K562 (cell line): ENCODE results near the gene CHSY1. TPM values are rescaled to one million over a fixed set of nuclear protein-coding genes. Genes with fewer than 3 reads are reported as not detected.

Experiments used
- ARID4B ChIP-seq: sonication (generic); formaldehyde crosslinking; IDR thresholded peaks from 2 replicates; pipeline ENCODE4 v1.8.0; 2022; ENCODE audit warnings: mild to moderate bottlenecking, missing genetic modification reagents
- DPF2 ChIP-seq: fragments of 450-650 bp; IDR thresholded peaks from 2 replicates; pipeline ENCODE4 v1.6.1; 2016
- E2F3 ChIP-seq: fragments of 250-450 bp; sonication (Bioruptor Pico); IDR thresholded peaks from 2 replicates; pipeline ENCODE4 v1.4.0; 2020; ENCODE audit warnings: mild to moderate bottlenecking
- HEY1 ChIP-seq: fragments of 250-450 bp; sonication (Bioruptor Pico); IDR thresholded peaks from 2 replicates; pipeline ENCODE4 v1.5.0; 2020; ENCODE audit warnings: mild to moderate bottlenecking, moderate library complexity, borderline replicate concordance
- L3MBTL2 ChIP-seq: fragments of 450-650 bp; IDR thresholded peaks from 2 replicates; pipeline ENCODE4 v1.6.1; 2016; ENCODE audit warnings: mild to moderate bottlenecking, moderate library complexity
- RBM22 ChIP-seq: fragments of 200-400 bp; formaldehyde crosslinking; IDR thresholded peaks from 2 replicates; pipeline ENCODE4 v1.6.1; 2018; ENCODE audit warnings: low read length, low read depth; ENCODE audit not compliant: poor library complexity, severe bottlenecking
- RREB1 ChIP-seq: fragments of 250-450 bp; sonication (Bioruptor Pico); IDR thresholded peaks from 2 replicates; pipeline ENCODE4 v1.4.0; 2020
- SNAPC5 ChIP-seq: fragments of 250-450 bp; sonication (Bioruptor Pico); IDR thresholded peaks from 2 replicates; pipeline ENCODE4 v1.8.0; 2021; ENCODE audit warnings: moderate library complexity, mild to moderate bottlenecking, inconsistent platforms
- TGIF2 ChIP-seq: sonication (generic); formaldehyde crosslinking; IDR thresholded peaks from 2 replicates; pipeline ENCODE4 v1.8.1; 2022; ENCODE audit warnings: mild to moderate bottlenecking, missing genetic modification reagents, moderate library complexity
- THAP7 ChIP-seq: fragments of 250-450 bp; sonication (Bioruptor Pico); IDR thresholded peaks from 2 replicates; pipeline ENCODE4 v1.5.0; 2021
- ZFP30 ChIP-seq: fragments of 250-450 bp; sonication (Bioruptor Pico); IDR thresholded peaks from 2 replicates; pipeline ENCODE4 v1.8.0; 2022; ENCODE audit warnings: moderate library complexity, mild to moderate bottlenecking, inconsistent platforms, borderline replicate concordance
- ZFP36 ChIP-seq: fragments of 150-350 bp; IDR thresholded peaks from 2 replicates; pipeline ENCODE4 v1.6.1; 2018; ENCODE audit warnings: low read length, low read depth; ENCODE audit not compliant: partially characterized antibody
- ZNF24 ChIP-seq: fragments of 450-650 bp; IDR thresholded peaks from 2 replicates; pipeline ENCODE4 v1.6.1; 2016
- ZNF695 ChIP-seq: fragments of 450-650 bp; formaldehyde crosslinking; IDR thresholded peaks from 2 replicates; pipeline ENCODE4 v1.4.0; 2020; ENCODE audit warnings: mild to moderate bottlenecking, moderate library complexity
- polyA plus RNA-seq, 8 experiments: library from polyadenylated mRNA; depleted of rRNA in 4 of 8; stranded (reverse) in 5 of 8; unstranded in 3 of 8; fragments of >200 nt; fragmentation: Nextera tagmentation in 2 of 8; fragmentation: Illumina TruSeq in 1 of 8; extraction: Ambion mirVana in 2 of 8; extraction: Trizol in 1 of 8; gene quantifications; 2 replicates each; pipeline versions ENCODE4 v1.2.1 to v1.2.3, GENCODE V29; 2011 to 2014; ENCODE audit warnings: inconsistent platforms in 1 of 8, missing spikeins in 1 of 8
- total RNA-seq, 7 experiments: library from RNA; depleted of rRNA in 6 of 7; stranded (reverse); fragments of >200 nt in 6 of 7; fragmentation: Illumina TruSeq in 2 of 7; extraction: Trizol in 2 of 7; gene quantifications; 2 replicates each; pipeline versions ENCODE4 v1.2.1 to v1.2.3, GENCODE V29; 2011 to 2021; ENCODE audit warnings: low replicate concordance in 1 of 7

The CHSY1 gene
- total and polyA plus RNA-seq, 9 of the 15 experiments (the other 6 are each of a cell fraction or from before 2014, with no cell fraction given), result 7.0 to 16.4 (median 13.4) TPM

- TF ChIP-seq THAP7 (no peak), SNAPC5 (CRISPR knock-in tag) (no peak), RREB1 (CRISPR knock-in tag) (no peak), E2F3 (no peak), ARID4B (CRISPR knock-in tag) (no peak), ZFP36 (no peak), RBM22 (no peak), ZNF695 (CRISPR knock-in tag) (no peak), DPF2 (peak; percentile 50), HEY1 (CRISPR knock-in tag) (no peak), ZNF24 (no peak), ZFP30 (no peak), L3MBTL2 (no peak), TGIF2 (no peak)
Measured at GRCh38 chr15:101148881-101149664, 102.8 kb downstream of the CHSY1 start (continued).
